ENCODE measurements around the gene MMEL1.

Gene MMEL1

GRCh38 chr1:2604156-2604843 lies 28.5 kb downstream of the MMEL1 start:
- no peak for FAIRE-seq

DNA sequence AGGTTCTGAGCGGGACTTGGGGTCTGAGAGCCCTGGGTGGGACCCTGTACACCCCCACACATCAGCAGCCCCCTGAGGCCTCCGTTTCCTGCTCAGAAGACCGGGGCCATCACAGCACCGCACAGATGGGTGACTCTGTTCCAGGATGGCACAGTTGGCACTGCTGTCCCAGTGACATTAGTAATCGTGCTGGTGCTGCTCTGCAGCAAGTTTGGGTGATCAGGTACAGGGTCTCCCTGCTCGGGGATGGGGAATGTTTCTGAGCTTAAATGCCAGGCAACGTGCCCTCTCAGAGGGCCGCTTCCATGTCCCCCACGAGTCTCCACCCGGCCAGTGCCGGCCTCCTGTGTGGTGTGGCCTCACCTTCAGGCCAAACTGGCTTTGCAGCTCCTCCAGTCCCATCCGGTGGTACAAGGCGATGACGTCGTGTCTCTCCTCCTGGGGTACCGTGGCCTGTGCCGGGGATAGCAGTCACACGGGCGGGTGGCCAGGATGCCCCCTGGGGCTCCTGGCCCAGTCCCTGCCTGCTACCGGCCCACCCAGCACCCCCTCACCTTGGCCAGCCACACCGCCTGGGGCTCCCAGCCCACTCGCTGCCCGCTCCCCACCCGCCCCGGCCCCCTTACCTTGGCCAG lies 29.2 kb downstream of the MMEL1 start:
- FAIRE-seq: no peak

- FAIRE-seq: no peak
Observed at GRCh38 chr1:2602866-2603520, 29.8 kb downstream of the MMEL1 start.

DNA sequence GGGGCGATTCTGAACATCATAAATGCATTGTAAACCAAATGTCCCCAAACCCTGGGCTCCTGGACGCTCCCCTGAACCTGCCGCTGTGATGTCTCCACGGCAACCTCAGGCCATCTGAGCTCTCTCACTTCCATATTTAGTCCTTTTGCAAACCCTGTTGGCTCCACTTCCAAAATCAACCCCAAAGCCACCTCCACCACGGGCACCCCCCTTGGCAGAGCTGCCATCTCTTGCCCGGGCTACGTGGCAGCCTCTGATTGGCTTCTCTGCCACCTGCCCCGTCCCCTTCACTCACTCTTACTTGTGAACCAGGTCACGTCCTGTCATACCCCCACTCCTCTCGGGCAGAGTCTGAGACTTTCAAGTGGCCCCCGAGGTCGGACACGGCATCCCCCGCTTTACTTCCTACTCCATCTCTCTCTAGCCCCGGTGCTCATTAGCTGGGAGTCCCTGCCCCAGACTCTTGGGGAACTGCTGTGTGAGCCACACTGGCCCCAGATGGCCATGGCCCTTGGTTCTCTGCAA lies 30.4 kb downstream of the MMEL1 start:
- FAIRE-seq: no peak

DNA sequence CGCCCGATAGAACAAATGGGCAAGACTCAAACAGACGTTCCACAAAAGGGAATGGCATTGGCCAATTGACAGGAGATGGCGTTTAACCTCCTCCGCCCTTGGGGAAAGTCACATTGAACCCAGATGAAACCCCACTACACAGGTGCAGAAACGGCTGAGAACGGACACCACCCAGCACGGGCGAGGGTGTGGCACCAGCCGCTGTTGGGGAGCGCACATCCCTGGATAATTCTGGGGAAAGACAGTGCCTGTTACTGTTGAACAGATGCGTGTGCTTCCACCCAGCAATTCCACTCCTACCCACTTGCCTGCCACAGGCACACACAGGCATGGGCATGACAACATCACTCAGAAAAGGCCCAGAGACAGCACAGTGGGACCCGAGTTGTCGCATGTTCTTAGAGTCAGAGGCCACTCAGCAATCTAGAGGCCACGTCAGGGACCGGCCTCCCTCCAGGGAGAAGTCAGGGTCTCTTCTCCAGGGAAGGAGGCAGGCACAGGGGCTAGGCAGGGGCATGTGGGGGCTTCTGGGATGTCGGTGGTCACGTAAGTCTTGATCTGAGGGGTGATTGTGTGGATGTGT lies 31.0 kb downstream of the MMEL1 start:
- FAIRE-seq: no peak

DNA sequence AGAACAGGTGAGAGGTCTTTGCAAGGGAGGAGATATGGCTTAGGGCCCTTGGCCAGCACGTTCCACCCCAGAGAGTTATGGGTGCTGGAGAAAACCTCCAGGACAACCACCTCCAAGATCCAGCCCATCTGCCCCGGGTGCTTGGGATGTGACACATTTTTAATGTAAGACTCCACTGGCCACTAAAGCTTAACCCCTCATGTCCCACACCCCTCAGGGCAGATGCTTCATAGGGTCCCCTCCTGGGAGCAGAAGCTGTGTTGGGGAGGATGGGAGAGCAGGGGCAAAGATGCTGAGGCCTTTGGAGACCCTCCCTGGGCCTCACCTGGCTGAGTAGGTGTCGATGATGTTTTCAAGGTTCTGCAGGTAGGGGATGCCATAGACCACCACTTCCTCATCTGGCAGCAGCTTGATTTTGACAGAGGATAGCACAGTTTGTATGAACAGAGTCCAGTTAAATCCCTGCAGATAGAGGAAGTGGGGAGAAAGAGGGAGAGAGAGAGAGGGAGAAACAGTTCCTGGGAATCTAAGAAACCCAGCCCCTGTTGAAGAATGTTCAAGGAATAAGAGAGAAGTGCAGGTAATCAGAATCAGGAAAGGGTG lies 34.4 kb downstream of the MMEL1 start:
- no peak for FAIRE-seq

- FAIRE-seq: no peak
Observed at GRCh38 chr1:2597441-2598328, 35.1 kb downstream of the MMEL1 start.

- no peak for FAIRE-seq
Observed at GRCh38 chr1:2596530-2597333, 36.1 kb downstream of the MMEL1 start.

- FAIRE-seq: no peak
Observed at GRCh38 chr1:2595812-2596529, 36.8 kb downstream of the MMEL1 start.

DNA sequence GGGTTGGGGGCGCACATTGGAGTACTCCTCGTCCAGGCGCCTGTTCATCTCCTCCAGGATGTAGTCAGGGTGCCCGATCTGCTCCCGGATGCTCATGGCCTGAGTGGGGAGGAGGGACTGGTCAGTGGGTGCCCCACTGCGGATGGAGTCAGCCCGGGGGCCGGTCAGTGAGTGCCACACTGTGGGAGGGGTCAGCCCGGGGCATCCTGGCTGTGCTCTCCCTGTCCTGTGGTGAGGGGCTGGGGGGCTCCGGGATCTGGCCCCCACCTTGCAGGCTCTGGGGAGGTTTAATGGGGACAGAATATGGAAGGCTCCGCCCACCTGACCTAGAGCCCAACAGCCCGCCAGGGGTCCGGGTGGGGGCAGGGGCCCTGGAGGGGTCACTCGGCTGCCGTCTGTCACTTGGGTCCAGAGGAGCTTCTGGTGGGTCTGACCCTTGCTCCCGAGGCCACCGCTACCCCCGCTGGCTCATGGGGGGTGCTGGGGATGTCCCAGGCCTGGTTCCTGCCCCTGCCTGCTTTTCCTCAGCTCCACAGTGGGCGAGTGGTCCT lies 37.5 kb downstream of the MMEL1 start:
- FAIRE-seq: no peak

- no peak for FAIRE-seq
Observed at GRCh38 chr1:2594641-2595131, 38.1 kb downstream of the MMEL1 start.

GRCh38 chr1:2594001-2594640 lies 38.7 kb downstream of the MMEL1 start:
- no peak for FAIRE-seq

- no peak for FAIRE-seq
Observed at GRCh38 chr1:2593251-2593878, 39.5 kb downstream of the MMEL1 start.

DNA sequence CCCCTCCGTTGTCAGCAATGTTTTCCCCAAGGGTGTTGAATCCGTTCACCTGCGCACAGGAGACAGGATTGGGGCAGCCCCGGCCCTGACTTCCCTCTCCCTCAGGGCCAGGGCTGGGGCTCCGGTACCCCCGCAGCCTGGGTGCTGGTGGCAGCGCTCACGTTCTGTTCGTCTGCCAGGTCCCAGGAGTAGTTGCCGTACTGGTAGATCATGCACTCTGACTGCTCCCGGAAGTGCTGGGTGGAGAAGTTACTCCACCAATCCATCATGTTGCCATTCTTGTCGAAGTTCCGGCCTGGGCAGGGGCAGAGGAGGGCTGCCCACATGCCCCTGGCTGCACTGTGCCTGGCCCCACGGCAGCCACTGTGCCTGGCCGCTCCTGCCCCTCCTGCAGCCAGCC lies 40.1 kb downstream of the MMEL1 start:
- FAIRE-seq: no peak

GRCh38 chr1:2591581-2592261 lies 41.1 kb downstream of the MMEL1 start:
- FAIRE-seq: no peak

GRCh38 chr1:2591233-2591580 lies 41.6 kb downstream of the MMEL1 start:
- no peak for FAIRE-seq

DNA sequence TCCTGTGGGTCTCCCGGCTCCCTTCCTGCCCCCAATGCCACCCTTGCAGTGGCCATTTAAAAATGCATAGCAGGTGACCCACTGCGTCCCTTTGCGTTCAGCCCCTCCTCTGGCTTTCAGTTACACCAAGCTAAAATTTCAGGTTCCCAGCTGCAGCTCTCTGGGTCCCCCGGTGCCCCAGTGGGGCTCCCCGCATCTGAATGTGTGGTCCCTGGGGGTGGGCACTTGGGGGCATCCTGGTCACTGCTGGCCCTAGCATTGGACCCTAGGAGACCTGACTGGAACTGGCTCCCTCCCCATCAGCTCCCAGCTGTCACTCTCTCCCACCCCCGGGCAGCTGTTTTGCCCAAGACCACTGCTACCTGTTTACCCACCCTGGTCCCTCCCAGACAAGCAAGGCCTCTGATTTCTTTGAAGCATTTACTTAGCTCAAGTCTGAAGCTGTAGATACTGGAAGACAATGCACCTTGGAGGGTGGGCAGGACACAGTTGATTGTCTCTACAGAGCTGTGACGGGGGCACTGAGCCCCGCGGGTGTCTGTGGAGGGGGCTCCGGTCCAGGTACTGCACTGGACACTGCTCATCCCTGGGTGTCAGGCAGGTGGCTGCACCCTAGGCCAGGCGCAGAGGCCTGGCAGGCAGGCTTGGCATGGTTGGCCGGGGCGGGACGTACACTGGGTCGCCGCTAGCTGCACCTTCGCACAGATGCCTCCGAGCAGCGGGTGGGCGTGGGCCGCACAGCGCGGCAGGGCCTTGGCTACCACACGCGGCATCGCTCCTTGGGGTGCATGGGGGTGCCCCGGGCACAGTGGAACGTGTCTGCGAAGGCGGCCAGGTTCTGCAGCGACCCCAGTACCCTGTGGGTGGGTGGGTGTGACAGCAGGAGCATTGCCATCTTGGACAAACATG lies 42.3 kb downstream of the MMEL1 start:
- FAIRE-seq: no peak
